GM23338 (cell line): Measurements from ENCODE around the gene SIK2.

Experiments
- CREB1 ChIP-seq: fragments of 250-450 bp; sonication (Bioruptor Pico); IDR thresholded peaks from 2 replicates; pipeline ENCODE4 v1.5.0; 2020; ENCODE audit warnings: low read depth, mild to moderate bottlenecking, moderate library complexity
- CTCF ChIP-seq, 2 experiments: fragments of 200-600 bp in 1 of 2; sonication (generic) in 1 of 2; conservative IDR thresholded peaks; 2 replicates each; pipeline versions ENCODE4 v1.5.1 to v1.6.1; 2016 to 2017; ENCODE audit warnings: antibody characterized with exemption in 2 of 2, low read depth in 2 of 2, mild to moderate bottlenecking in 2 of 2, moderate library complexity in 1 of 2
- EZH2 ChIP-seq: fragments of 200-600 bp; sonication (generic); IDR thresholded peaks from one replicate; pipeline ENCODE4 v1.8.0; 2017; ENCODE audit warnings: antibody characterized with exemption, mild to moderate bottlenecking, low read depth; ENCODE audit not compliant: unreplicated experiment
- EZH2phosphoT487 ChIP-seq: fragments of 200-600 bp; sonication (generic); IDR thresholded peaks from one replicate; pipeline ENCODE4 v1.8.1; 2018; ENCODE audit warnings: antibody characterized with exemption; ENCODE audit not compliant: unreplicated experiment
- JUNB ChIP-seq: IDR thresholded peaks from one replicate; pipeline ENCODE4 v1.6.1; 2016; ENCODE audit warnings: antibody characterized with exemption; ENCODE audit not compliant: unreplicated experiment
- POLR2AphosphoS5 ChIP-seq: IDR thresholded peaks from 2 replicates; pipeline ENCODE4 v1.6.1; 2016; ENCODE audit warnings: antibody characterized with exemption, low read depth
- REST ChIP-seq: IDR thresholded peaks from one replicate; pipeline ENCODE4 v1.6.1; 2018; ENCODE audit warnings: antibody characterized with exemption; ENCODE audit not compliant: unreplicated experiment
- ZNF462 ChIP-seq: fragments of 250-450 bp; sonication (Bioruptor Pico); IDR thresholded peaks from 2 replicates; pipeline ENCODE4 v1.5.0; 2020; ENCODE audit warnings: mild to moderate bottlenecking, moderate library complexity

GRCh38 chr11:111733016-111733415 is 130.8 kb downstream of the SIK2 start:
- TF ChIP-seq EZH2: no peak
- no peak for TF ChIP-seq CTCF (conservative IDR thresholded peaks at IDR 0.05; ENCODE audit: low read depth in 2 of 2)
- TF ChIP-seq POLR2AphosphoS5: no peak
- TF ChIP-seq ZNF462 (CRISPR knock-in tag): no peak
- no peak for TF ChIP-seq JUNB
- TF ChIP-seq REST: no peak
- TF ChIP-seq EZH2phosphoT487: no peak
- TF ChIP-seq CREB1 (CRISPR knock-in tag): no peak
